NT2/D1 (cell line): Measurements from ENCODE around the gene PPIE.

Experiments
- SUZ12 ChIP-seq: IDR thresholded peaks from 2 replicates; pipeline ENCODE4 v1.6.1; 2011; ENCODE audit not compliant: insufficient read length, insufficient read depth; ENCODE audit errors: extremely low read depth
- YY1 ChIP-seq: IDR thresholded peaks from 2 replicates; pipeline ENCODE4 v1.6.1; 2011; ENCODE audit not compliant: insufficient read length, insufficient read depth
- ZNF274 ChIP-seq: IDR thresholded peaks from 2 replicates; pipeline ENCODE4 v1.6.1; 2011; ENCODE audit warnings: mild to moderate bottlenecking, low read depth, low read length

GRCh38 chr1:39755965-39756659 is 17.4 kb downstream of the PPIE start:
- TF ChIP-seq YY1: no peak
- TF ChIP-seq SUZ12: no peak
- no peak for TF ChIP-seq ZNF274
